ENCODE measurements around the gene ACTR8.

ACTR8 gene

GRCh38 chr3:53818221-53819162, 63.5 kb downstream of the ACTR8 start:
- DNase-seq (ENCODE audit: low spot score), result no peak
- TF ChIP-seq CTCF (IDR thresholded peaks at IDR 0.05; ENCODE audit: borderline replicate concordance, control extremely low read depth, extremely low read depth, insufficient read depth, missing control alignments), result no peak
- in situ Hi-C loops (cut with MboI; ENCODE audit: low sequenced_read_pairs, unreplicated experiment), result no loop called here

- no peak for DNase-seq (ENCODE audit: low spot score)
- in situ Hi-C loops (cut with MboI; ENCODE audit: low sequenced_read_pairs, unreplicated experiment), result no loop called here
- TF ChIP-seq CTCF (IDR thresholded peaks at IDR 0.05; ENCODE audit: borderline replicate concordance, control extremely low read depth, extremely low read depth, insufficient read depth, missing control alignments), result no peak
Observed at GRCh38 chr3:53817809-53818208, 64.1 kb downstream of the ACTR8 start.

GRCh38 chr3:53817211-53817610, 64.7 kb downstream of the ACTR8 start:
- TF ChIP-seq CTCF (IDR thresholded peaks at IDR 0.05; ENCODE audit: borderline replicate concordance, control extremely low read depth, extremely low read depth, insufficient read depth, missing control alignments), result no peak
- in situ Hi-C loops (cut with MboI; ENCODE audit: low sequenced_read_pairs, unreplicated experiment), result no loop called here
- no peak for DNase-seq (ENCODE audit: low spot score)

Measured in GM13976 (cell line).